ENCODE measurements around the gene STRA6. TPM values are rescaled to one million over a fixed set of nuclear protein-coding genes. Genes with fewer than 3 reads are reported as not detected.

STRA6 gene
- total and polyA plus RNA-seq, 2 donors (not counting 1 experiment from before 2014, with no cell fraction given): not detected

GRCh38 chr15:74211656-74212055 is 9.1 kb upstream of the STRA6 start:
- DNase-seq: no peak
- no peak overlapping the region for H3K27ac ChIP-seq (ENCODE audit: low read length in 2 of 2)
- intact Hi-C loops (cut with micrococcal nuclease): no loop called here
- Mint-ChIP-seq H3K9me3 (ENCODE audit: insufficient read depth) (peaks cover 2% of the 10 kb centered on the region), H3K27ac (no peak overlapping the region), H3K4me3 (no peak overlapping the region), H3K27me3 (peaks cover 36% of the 10 kb centered on the region), H3K4me1 (no peaks in the 10 kb centered on the region)
- no peak overlapping the region for H3K4me3 ChIP-seq (ENCODE audit: control extremely low read depth in 1 of 5, extremely low read depth in 1 of 5, insufficient read depth in 1 of 5, low read depth in 2 of 5, low read length in 4 of 5)
- H3K79me2 ChIP-seq (ENCODE audit: control insufficient read depth, insufficient read depth, low read length): no peaks in the 10 kb centered on the region
- peaks cover 0 to 2% (median 0%) of the 10 kb centered on the region in 3 donors for H3K9me3 ChIP-seq (ENCODE audit: control extremely low read depth in 1 of 3, control insufficient read depth in 2 of 3, insufficient read depth in 1 of 3, low read length in 2 of 3)
- no peak for TF ChIP-seq EZH2 (IDR thresholded peaks at IDR 0.05; ENCODE audit: borderline replicate concordance, insufficient read depth, low read depth, low read length, poor library complexity, severe bottlenecking)
- TF ChIP-seq CTCF (IDR thresholded peaks at IDR 0.05): no peak
- peaks cover 0 to 4% (median 0%) of the 10 kb centered on the region in 4 experiments for H3K27me3 ChIP-seq (replicated peaks in 1 of 4; ENCODE audit: control extremely low read depth in 1 of 4, control insufficient read depth in 3 of 4, insufficient read depth in 4 of 4, low read length in 3 of 4)
- H4K20me1 ChIP-seq (ENCODE audit: control insufficient read depth, insufficient read depth, low read length, poor library complexity, severe bottlenecking): no peaks in the 10 kb centered on the region
- CTCF ChIA-PET: no interaction called here
- H2AFZ ChIP-seq (ENCODE audit: insufficient read depth, low read depth, low read length, poor library complexity, severe bottlenecking): no peak overlapping the region
- no peaks in the 10 kb centered on the region for H3K4me1 ChIP-seq (ENCODE audit: control insufficient read depth in 2 of 2, insufficient read depth in 2 of 2, low read length in 2 of 2)
- H3K4me2 ChIP-seq (replicated peaks; ENCODE audit: low read depth, low read length, poor library complexity, severe bottlenecking): no peak overlapping the region
- H3K36me3 ChIP-seq (replicated peaks in 1 of 2; ENCODE audit: control extremely low read depth in 1 of 2, control insufficient read depth in 1 of 2, extremely low read depth in 1 of 2, insufficient read depth in 2 of 2, low read length in 1 of 2): no peaks in the 10 kb centered on the region
- no peak for ATAC-seq (ENCODE audit: low read depth)
- H3K9ac ChIP-seq (ENCODE audit: low read length): no peak overlapping the region
- POLR2A ChIA-PET: no interaction called here
- WGBS (ENCODE audit: insufficient coverage): 100% methylated on average over 1 of the region's 1 CpG

GRCh38 chr15:74210729-74211128 is 8.1 kb upstream of the STRA6 start:
- intact Hi-C loops (cut with micrococcal nuclease): no loop called here

More at GRCh38 chr15:74210729-74211128, 8.1 kb upstream of the STRA6 start:
- Histone ChIP-seq H3K9me3 (ENCODE audit: control extremely low read depth in 1 of 3, control insufficient read depth in 2 of 3, insufficient read depth in 1 of 3, low read length in 2 of 3) (peaks cover 0 to 2% (median 0%) of the 10 kb centered on the region in 3 donors), H3K4me1 (ENCODE audit: control insufficient read depth in 2 of 2, insufficient read depth in 2 of 2, low read length in 2 of 2) (no peaks in the 10 kb centered on the region), H3K27me3 (replicated peaks in 1 of 4; ENCODE audit: control extremely low read depth in 1 of 4, control insufficient read depth in 3 of 4, insufficient read depth in 4 of 4, low read length in 3 of 4) (peaks cover 0 to 4% (median 0%) of the 10 kb centered on the region in 4 experiments), H2AFZ (ENCODE audit: insufficient read depth, low read depth, low read length, poor library complexity, severe bottlenecking) (no peak overlapping the region), H3K27ac (ENCODE audit: low read length in 2 of 2) (no peak overlapping the region), H4K20me1 (ENCODE audit: control insufficient read depth, insufficient read depth, low read length, poor library complexity, severe bottlenecking) (no peaks in the 10 kb centered on the region), H3K79me2 (ENCODE audit: control insufficient read depth, insufficient read depth, low read length) (no peaks in the 10 kb centered on the region), H3K9ac (ENCODE audit: low read length) (no peak overlapping the region), H3K4me2 (replicated peaks; ENCODE audit: low read depth, low read length, poor library complexity, severe bottlenecking) (no peak overlapping the region), H3K4me3 (ENCODE audit: control extremely low read depth in 1 of 5, extremely low read depth in 1 of 5, insufficient read depth in 1 of 5, low read depth in 2 of 5, low read length in 4 of 5) (no peak overlapping the region), H3K36me3 (replicated peaks in 1 of 2; ENCODE audit: control extremely low read depth in 1 of 2, control insufficient read depth in 1 of 2, extremely low read depth in 1 of 2, insufficient read depth in 2 of 2, low read length in 1 of 2) (no peaks in the 10 kb centered on the region)
- H3K27ac Mint-ChIP-seq: no peak overlapping the region
- ChIA-PET CTCF (no interaction called here), POLR2A (no interaction called here)
- peaks cover 2% of the 10 kb centered on the region for H3K9me3 Mint-ChIP-seq (ENCODE audit: insufficient read depth)
- TF ChIP-seq CTCF (IDR thresholded peaks at IDR 0.05) (no peak), EZH2 (IDR thresholded peaks at IDR 0.05; ENCODE audit: borderline replicate concordance, insufficient read depth, low read depth, low read length, poor library complexity, severe bottlenecking) (no peak)
- peaks cover 36% of the 10 kb centered on the region for H3K27me3 Mint-ChIP-seq
- DNase-seq: no peak
- H3K4me1 Mint-ChIP-seq: no peaks in the 10 kb centered on the region
- no peak overlapping the region for H3K4me3 Mint-ChIP-seq
- no peak for ATAC-seq (ENCODE audit: low read depth)
